ENCODE results near the gene GSS. TPM values are rescaled to one million over a fixed set of nuclear protein-coding genes. Genes with fewer than 3 reads are reported as not detected.

The GSS gene
- total and polyA plus RNA-seq, 9 donors = 26.1 to 34.0 (median 29.5) TPM

GRCh38 chr20:34993941-34994508 lies 38.4 kb upstream of the GSS start:
- Histone ChIP-seq H3K4me3 (ENCODE audit: low read length) (no peak overlapping the region), H3K36me3 (ENCODE audit: control insufficient read depth, insufficient read depth, low read length) (peaks cover 58% of the 10 kb centered on the region), H3K27me3 (ENCODE audit: control insufficient read depth, insufficient read depth, low read length) (no peaks in the 10 kb centered on the region), H3K9me3 (replicated peaks; ENCODE audit: control insufficient read depth, low read depth, low read length) (no peaks in the 10 kb centered on the region), H3K27ac (ENCODE audit: low read length) (no peak overlapping the region), H3K4me1 (ENCODE audit: control insufficient read depth, insufficient read depth, low read length) (peaks cover 8% of the 10 kb centered on the region)
- 83% methylated on average over 22 of the region's 22 CpGs for WGBS (ENCODE audit: insufficient coverage)
- DNase-seq = no peak

- peaks cover 47% of the 10 kb centered on the region for H3K36me3 ChIP-seq (ENCODE audit: control insufficient read depth, insufficient read depth, low read length)
These were observed 37.3 kb upstream of the GSS start for GRCh38 chr20:34992751-34993417.

DNA sequence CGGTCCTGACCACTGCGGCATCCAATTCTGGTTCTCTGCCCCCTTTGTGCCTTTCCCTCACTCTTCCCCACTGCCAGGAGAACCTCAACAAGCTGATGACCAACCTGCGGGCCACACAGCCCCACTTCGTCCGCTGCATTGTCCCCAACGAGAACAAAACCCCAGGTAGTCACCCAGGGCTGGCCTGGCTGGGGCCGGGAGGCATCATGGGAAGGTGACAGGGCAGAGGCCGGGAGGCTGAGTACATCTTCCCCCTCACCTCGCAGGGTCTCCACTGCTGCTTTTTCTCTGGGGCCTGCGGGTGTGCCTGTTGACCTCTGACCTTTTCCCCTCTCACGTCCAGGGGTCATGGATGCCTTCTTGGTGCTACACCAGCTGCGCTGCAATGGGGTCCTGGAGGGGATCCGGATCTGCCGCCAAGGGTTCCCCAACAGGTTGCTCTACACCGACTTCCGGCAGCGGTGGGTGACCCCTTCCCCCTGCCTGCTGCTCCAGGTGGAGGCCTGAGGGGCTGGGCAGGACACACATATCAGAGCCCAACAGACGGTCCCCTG lies 35.1 kb upstream of the GSS start:
- H3K4me1 ChIP-seq (ENCODE audit: control insufficient read depth, insufficient read depth, low read length) = peaks cover 17% of the 10 kb centered on the region
- H3K27ac ChIP-seq (ENCODE audit: low read length) = no peak overlapping the region
- peaks cover 33% of the 10 kb centered on the region for H3K36me3 ChIP-seq (ENCODE audit: control insufficient read depth, insufficient read depth, low read length)
- no peak for DNase-seq
- no peak overlapping the region for H3K4me3 ChIP-seq (ENCODE audit: low read length)
- 75% methylated on average over 11 of the region's 18 CpGs for WGBS (ENCODE audit: insufficient coverage)
- H3K9me3 ChIP-seq (replicated peaks; ENCODE audit: control insufficient read depth, low read depth, low read length) = no peaks in the 10 kb centered on the region
- H3K27me3 ChIP-seq (ENCODE audit: control insufficient read depth, insufficient read depth, low read length) = peaks cover 2% of the 10 kb centered on the region

More at GRCh38 chr20:34992751-34993417, 37.3 kb upstream of the GSS start:
- H3K27me3 ChIP-seq (ENCODE audit: control insufficient read depth, insufficient read depth, low read length) = no peaks in the 10 kb centered on the region
- no peak overlapping the region for H3K4me3 ChIP-seq (ENCODE audit: low read length)
- peaks cover 12% of the 10 kb centered on the region for H3K4me1 ChIP-seq (ENCODE audit: control insufficient read depth, insufficient read depth, low read length)
- no peak overlapping the region for H3K27ac ChIP-seq (ENCODE audit: low read length)
- no peak for DNase-seq
- H3K9me3 ChIP-seq (replicated peaks; ENCODE audit: control insufficient read depth, low read depth, low read length) = no peaks in the 10 kb centered on the region
- WGBS (ENCODE audit: insufficient coverage) = 92% methylated on average over 20 of the region's 20 CpGs

DNA sequence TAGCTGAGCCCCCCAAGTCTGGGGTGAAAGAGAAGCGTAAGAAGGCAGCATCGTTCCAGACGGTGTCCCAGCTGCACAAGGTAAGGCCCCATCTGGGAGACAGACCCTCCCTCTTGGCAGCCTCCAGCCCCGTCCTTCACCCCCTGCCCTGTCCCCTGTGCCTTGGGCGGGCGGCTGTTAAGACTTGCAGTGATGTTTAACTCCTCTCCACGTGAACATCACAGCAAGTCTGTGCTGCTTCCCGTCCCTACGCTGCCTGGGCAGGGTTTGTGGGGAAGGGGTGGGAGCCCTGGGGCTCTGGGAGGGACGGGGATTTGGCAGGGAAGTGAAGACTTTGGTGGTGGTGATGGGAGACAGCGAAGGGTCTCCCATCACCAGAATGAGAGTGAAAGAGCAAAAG lies 34.6 kb upstream of the GSS start:
- 50% methylated on average over 3 of the region's 11 CpGs for WGBS (ENCODE audit: insufficient coverage)
- no peak for DNase-seq
- no peaks in the 10 kb centered on the region for H3K9me3 ChIP-seq (replicated peaks; ENCODE audit: control insufficient read depth, low read depth, low read length)
- H3K4me1 ChIP-seq (ENCODE audit: control insufficient read depth, insufficient read depth, low read length) = peaks cover 18% of the 10 kb centered on the region
- peaks cover 5% of the 10 kb centered on the region for H3K27me3 ChIP-seq (ENCODE audit: control insufficient read depth, insufficient read depth, low read length)
- peaks cover 27% of the 10 kb centered on the region for H3K36me3 ChIP-seq (ENCODE audit: control insufficient read depth, insufficient read depth, low read length)
- no peak overlapping the region for H3K27ac ChIP-seq (ENCODE audit: low read length)
- no peak overlapping the region for H3K4me3 ChIP-seq (ENCODE audit: low read length)

- no peak for DNase-seq
- H3K4me1 ChIP-seq (ENCODE audit: control insufficient read depth, insufficient read depth, low read length) = peaks cover 23% of the 10 kb centered on the region
- H3K9me3 ChIP-seq (replicated peaks; ENCODE audit: control insufficient read depth, low read depth, low read length) = no peaks in the 10 kb centered on the region
- H3K36me3 ChIP-seq (ENCODE audit: control insufficient read depth, insufficient read depth, low read length) = peaks cover 22% of the 10 kb centered on the region
- WGBS (ENCODE audit: insufficient coverage) = 87% methylated on average over 14 of the region's 14 CpGs
- no peak overlapping the region for H3K4me3 ChIP-seq (ENCODE audit: low read length)
- H3K27me3 ChIP-seq (ENCODE audit: control insufficient read depth, insufficient read depth, low read length) = peaks cover 6% of the 10 kb centered on the region
- no peak overlapping the region for H3K27ac ChIP-seq (ENCODE audit: low read length)
These were observed 34.1 kb upstream of the GSS start for GRCh38 chr20:34989670-34990069.

DNA sequence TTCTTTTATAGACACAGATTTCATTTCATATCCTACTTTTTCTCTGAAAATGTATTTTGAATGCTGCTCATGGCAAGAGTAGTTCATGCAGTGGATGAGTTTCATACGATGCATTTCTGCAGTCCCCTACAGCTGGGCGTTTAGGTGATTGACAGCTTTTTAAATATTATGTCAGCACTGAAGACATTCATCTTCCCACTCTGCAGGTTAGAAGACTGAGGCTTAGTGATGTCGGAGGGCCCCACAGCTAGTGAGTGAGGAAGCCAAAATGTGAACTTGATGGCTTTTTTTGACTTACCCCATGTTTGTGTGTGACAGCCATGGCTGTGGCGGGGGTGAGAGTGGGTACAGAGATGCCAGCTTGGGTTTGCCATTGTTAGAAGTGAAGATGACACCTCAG lies 33.5 kb upstream of the GSS start:
- Histone ChIP-seq H3K36me3 (ENCODE audit: control insufficient read depth, insufficient read depth, low read length) (peaks cover 16% of the 10 kb centered on the region), H3K27ac (ENCODE audit: low read length) (no peak overlapping the region), H3K9me3 (replicated peaks; ENCODE audit: control insufficient read depth, low read depth, low read length) (no peaks in the 10 kb centered on the region), H3K4me1 (ENCODE audit: control insufficient read depth, insufficient read depth, low read length) (peaks cover 29% of the 10 kb centered on the region), H3K27me3 (ENCODE audit: control insufficient read depth, insufficient read depth, low read length) (peaks cover 7% of the 10 kb centered on the region), H3K4me3 (ENCODE audit: low read length) (no peak overlapping the region)
- no peak for DNase-seq
- WGBS (ENCODE audit: insufficient coverage) = 100% methylated on average over 2 of the region's 4 CpGs

- Histone ChIP-seq H3K9me3 (replicated peaks; ENCODE audit: control insufficient read depth, low read depth, low read length) (no peaks in the 10 kb centered on the region), H3K27me3 (ENCODE audit: control insufficient read depth, insufficient read depth, low read length) (peaks cover 11% of the 10 kb centered on the region), H3K4me3 (ENCODE audit: low read length) (no peak overlapping the region), H3K4me1 (ENCODE audit: control insufficient read depth, insufficient read depth, low read length) (peaks cover 38% of the 10 kb centered on the region), H3K36me3 (ENCODE audit: control insufficient read depth, insufficient read depth, low read length) (peaks cover 10% of the 10 kb centered on the region), H3K27ac (ENCODE audit: low read length) (no peak overlapping the region)
- DNase-seq = no peak
- WGBS (ENCODE audit: insufficient coverage) = 72% methylated on average over 12 of the region's 12 CpGs
These were observed 32.6 kb upstream of the GSS start for GRCh38 chr20:34988191-34988540.

- no peak for DNase-seq
- Histone ChIP-seq H3K9me3 (replicated peaks; ENCODE audit: control insufficient read depth, low read depth, low read length) (no peaks in the 10 kb centered on the region), H3K27ac (ENCODE audit: low read length) (no peak overlapping the region), H3K4me1 (ENCODE audit: control insufficient read depth, insufficient read depth, low read length) (peaks cover 44% of the 10 kb centered on the region), H3K27me3 (ENCODE audit: control insufficient read depth, insufficient read depth, low read length) (peaks cover 11% of the 10 kb centered on the region), H3K4me3 (ENCODE audit: low read length) (no peak overlapping the region), H3K36me3 (ENCODE audit: control insufficient read depth, insufficient read depth, low read length) (peaks cover 4% of the 10 kb centered on the region)
- whole genome bisulfite sequencing (ENCODE audit: insufficient coverage) = 80% methylated on average over 7 of the region's 15 CpGs
These were observed 31.9 kb upstream of the GSS start for GRCh38 chr20:34987288-34988190.

GRCh38 chr20:34986311-34987287 lies 31.0 kb upstream of the GSS start:
- no peak overlapping the region for H3K4me3 ChIP-seq (ENCODE audit: low read length)
- WGBS (ENCODE audit: insufficient coverage) = 74% methylated on average over 14 of the region's 24 CpGs
- peaks cover 3% of the 10 kb centered on the region for H3K36me3 ChIP-seq (ENCODE audit: control insufficient read depth, insufficient read depth, low read length)
- H3K27me3 ChIP-seq (ENCODE audit: control insufficient read depth, insufficient read depth, low read length) = peaks cover 11% of the 10 kb centered on the region
- H3K27ac ChIP-seq (ENCODE audit: low read length) = no peak overlapping the region
- no peaks in the 10 kb centered on the region for H3K9me3 ChIP-seq (replicated peaks; ENCODE audit: control insufficient read depth, low read depth, low read length)
- DNase-seq = no peak
- peaks cover 44% of the 10 kb centered on the region for H3K4me1 ChIP-seq (ENCODE audit: control insufficient read depth, insufficient read depth, low read length)

Data from muscle of leg (tissue), 11 donors.